NCI-H526 (cell line): Measurements from ENCODE around the gene RETN.

Experiments
- DNase-seq, 2 experiments: peaks; one replicate each; lab custom pipeline; 2025; lab: John Stamatoyannopoulos, UW

The RETN gene

DNA sequence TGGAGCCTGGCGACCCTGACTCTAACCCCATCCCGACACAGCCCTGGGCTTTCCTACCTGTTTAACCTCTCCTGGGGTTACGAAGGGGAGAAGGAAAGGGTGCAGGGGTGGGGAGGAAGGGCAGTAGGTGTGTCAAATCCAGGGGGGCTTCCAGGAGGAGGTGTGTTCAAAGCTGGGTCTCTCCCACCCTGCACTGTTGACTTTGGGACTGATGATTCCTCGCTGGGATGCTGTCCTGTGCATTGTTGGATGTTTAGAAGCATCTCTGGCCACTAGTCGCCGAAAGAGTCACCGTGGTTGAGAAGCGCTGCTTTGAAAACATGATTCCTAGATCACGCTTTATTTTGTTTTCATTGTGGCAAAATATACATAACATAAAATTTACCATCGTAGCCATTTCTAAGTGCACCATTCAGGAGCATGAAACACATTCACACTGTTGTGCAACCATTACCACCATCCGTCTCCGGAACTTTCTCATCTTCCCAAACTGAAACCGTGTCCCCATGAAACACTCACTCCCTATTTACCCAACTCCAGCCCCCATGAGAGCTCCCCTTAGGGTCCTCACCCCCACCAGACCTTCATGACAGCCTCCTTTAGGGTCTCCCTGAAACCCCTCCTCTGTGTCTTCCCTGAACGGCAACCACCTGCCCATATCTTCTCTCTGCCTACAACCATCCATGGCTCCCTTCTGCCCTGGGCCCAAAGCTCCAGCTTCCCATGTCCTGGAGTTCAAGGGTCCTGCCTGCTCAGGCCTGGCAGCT lies 37.5 kb downstream of the RETN start:
- DNase-seq: no peak

DNA sequence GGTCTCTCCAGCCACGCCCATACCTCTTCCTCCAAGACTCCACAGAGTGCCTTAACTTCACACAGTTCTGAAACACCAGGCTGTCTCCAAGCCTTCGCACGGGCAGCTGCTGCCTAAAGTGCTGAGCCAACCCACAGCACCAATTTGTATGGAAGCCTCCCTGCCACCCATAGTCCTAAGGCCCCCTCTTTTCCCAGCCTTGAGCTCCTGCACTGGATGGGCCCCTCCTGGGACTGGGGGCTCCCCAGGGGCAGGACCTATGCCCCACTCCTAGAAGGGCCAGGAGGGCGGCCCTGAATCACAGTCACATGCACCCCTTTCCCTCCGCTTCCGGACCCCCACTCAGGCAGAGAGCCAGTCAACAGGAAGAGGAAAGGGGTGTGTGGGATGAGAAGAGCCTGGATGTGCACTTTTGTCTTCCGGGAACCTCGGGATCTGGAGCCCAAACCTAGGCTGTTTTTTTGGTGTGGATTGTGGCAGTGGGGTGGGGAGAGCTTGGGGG lies 38.2 kb downstream of the RETN start:
- DNase-seq: no peak

DNA sequence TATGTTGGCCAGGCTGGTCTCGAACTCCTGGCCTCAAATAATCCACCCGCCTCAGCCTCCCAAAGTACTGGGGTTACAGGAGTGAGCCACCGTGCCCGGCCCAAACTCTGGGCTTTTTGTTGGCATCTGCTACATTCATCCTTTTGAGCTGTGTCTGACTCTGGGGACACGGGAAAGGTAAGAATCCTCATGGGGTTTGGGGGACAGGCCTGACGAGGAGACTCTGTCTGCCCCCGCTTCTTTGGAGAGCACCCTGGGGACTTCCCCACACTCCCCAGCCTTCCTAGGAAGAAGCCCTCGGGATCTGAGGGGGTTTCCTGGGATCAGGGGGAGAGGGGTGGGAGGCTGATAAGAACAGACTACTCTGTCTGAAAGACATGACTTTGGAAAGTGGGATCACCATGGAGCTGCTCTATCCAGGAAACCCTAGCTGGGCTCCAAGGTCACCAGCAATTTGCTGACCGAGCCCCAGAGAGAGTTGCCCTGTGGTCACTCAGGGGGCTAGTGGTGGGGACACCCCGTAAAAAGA lies 41.1 kb downstream of the RETN start:
- no peak for DNase-seq

DNA sequence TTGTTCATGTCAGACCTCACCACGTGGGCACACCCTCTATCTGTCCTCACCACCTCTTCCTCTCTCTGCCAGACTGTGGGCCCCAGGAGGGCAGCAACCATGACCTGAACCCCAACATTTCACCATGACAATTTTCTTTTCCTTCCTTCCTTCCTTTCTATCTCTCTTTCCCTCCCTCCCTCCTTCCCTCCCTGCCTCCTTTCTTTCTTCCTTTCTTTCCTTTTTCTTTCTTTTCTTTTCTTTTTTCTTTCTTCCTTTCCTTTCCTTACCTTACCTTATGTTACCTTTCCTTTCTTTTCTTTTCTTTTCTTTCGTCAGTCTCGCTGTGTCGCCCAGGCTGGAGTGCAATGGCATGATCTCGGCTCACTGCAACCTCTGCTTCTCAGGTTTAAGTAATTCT lies 41.8 kb downstream of the RETN start:
- no peak for DNase-seq

DNA sequence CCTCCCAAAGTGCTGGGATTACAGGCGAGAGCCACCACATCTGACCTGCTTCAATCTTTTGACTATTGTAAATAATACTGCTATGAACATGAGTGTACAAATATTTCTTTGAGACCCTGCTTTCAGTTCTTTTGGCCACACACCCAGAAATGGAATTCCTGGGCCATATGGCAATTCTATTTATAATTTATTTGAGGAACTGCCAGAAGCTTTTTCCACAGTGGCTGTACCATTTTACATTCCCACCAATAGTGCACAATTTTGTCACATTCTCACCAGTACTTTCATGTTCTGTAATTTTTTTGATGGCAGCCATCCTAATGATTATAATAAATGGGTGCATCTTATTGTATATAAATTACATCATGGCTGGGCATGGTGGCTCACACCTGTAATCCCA lies 46.8 kb downstream of the RETN start:
- DNase-seq: no peak

DNA sequence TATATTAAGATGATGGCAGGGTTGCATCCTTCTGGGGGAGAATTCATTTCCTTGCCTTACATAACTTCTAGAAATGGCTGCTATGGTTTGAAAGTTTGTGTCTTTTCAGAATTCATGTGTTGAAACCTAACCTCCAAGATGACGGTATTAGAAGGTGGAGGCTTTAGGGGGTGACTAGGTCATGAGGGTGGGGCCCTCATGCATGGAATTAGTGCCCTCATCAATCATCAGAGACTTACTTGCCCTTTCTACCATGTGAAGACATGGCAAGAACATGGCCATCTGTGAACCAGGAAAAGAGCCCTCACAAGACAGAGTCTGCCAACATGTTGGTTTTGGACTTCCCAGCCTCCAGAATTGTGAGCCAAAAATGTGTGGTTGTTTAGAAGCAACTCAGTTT lies 47.9 kb downstream of the RETN start:
- DNase-seq: no peak

DNA sequence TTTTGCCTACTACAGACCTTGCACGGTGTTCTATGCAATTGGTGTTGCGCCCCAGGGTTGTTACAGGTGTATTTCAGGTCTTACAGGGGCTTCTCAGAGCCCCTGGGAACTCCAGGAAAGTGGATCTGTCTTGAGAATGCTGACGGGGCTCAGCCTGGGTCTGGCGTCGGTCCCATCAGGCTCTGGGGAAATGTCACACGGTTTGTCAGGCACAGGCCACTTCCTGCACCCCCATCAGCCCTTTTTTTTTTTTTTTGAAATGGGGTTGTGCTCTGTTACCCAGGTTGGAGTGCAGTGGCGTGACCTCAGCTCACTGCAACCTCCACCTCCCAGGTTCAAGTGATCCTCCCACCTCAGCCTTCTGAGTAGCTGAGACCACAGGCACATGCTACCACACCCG lies 49.8 kb downstream of the RETN start:
- DNase-seq: no peak
